Measurements from ENCODE around the gene EIF4G1. TPM values are rescaled to one million over a fixed set of nuclear protein-coding genes. Genes with fewer than 3 reads are reported as not detected.

The EIF4G1 gene
- total RNA-seq, 1 donor from 2014 or later: 192 TPM

GRCh38 chr3:184361932-184362667 lies 47.7 kb downstream of the EIF4G1 start:
- H3K4me1 ChIP-seq: peaks cover 5 to 15% of the 10 kb centered on the region in 2 donors
- peak; percentile 35 to 84 for DNase-seq (ENCODE audit: low spot score in 2 of 2)
- intact Hi-C loops (cut with DNase I): loop anchor here (1.0 to 10.0 kb wide), 6 partner anchors 27 to 413 kb away; partner anchors contain the start of genes ABCC5, ABCF3 and PSMD2

GRCh38 chr3:184362668-184363546 lies 48.5 kb downstream of the EIF4G1 start:
- Histone ChIP-seq H3K4me3 (peak overlapping the region; percentile 64 to 78), H3K4me1 (peaks cover 5 to 15% of the 10 kb centered on the region in 2 donors), H3K9me3 (no peaks in the 10 kb centered on the region), H3K36me3 (peaks cover 8 to 24% of the 10 kb centered on the region in 2 donors), H3K27ac (peak overlapping the region; percentile 99 to 100), H3K27me3 (no peaks in the 10 kb centered on the region)
- intact Hi-C loops (cut with DNase I): loop anchor here (1.0 to 10.0 kb wide), 4 partner anchors 48 to 412 kb away; partner anchors contain the start of genes ABCC5 and ABCF3
- TF ChIP-seq, protein P1, sequence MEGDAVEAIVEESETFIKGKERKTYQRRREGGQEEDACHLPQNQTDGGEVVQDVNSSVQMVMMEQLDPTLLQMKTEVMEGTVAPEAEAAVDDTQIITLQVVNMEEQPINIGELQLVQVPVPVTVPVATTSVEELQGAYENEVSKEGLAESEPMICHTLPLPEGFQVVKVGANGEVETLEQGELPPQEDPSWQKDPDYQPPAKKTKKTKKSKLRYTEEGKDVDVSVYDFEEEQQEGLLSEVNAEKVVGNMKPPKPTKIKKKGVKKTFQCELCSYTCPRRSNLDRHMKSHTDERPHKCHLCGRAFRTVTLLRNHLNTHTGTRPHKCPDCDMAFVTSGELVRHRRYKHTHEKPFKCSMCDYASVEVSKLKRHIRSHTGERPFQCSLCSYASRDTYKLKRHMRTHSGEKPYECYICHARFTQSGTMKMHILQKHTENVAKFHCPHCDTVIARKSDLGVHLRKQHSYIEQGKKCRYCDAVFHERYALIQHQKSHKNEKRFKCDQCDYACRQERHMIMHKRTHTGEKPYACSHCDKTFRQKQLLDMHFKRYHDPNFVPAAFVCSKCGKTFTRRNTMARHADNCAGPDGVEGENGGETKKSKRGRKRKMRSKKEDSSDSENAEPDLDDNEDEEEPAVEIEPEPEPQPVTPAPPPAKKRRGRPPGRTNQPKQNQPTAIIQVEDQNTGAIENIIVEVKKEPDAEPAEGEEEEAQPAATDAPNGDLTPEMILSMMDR (IDR thresholded peaks at IDR 0.05): peak in 2 of 3 experiments; percentile 56 to 68
- peak; percentile 79 to 98 for DNase-seq (ENCODE audit: low spot score in 2 of 2)

More at GRCh38 chr3:184361932-184362667, 47.7 kb downstream of the EIF4G1 start:
- Histone ChIP-seq H3K36me3 (peaks cover 8 to 25% of the 10 kb centered on the region in 2 donors), H3K27ac (peak overlapping the region; percentile 99 to 100), H3K4me3 (peak overlapping the region; percentile 64 to 78), H3K9me3 (no peaks in the 10 kb centered on the region), H3K27me3 (no peaks in the 10 kb centered on the region)
- TF ChIP-seq, protein P1 (IDR thresholded peaks at IDR 0.05): no peak

- H3K27ac ChIP-seq: no peak overlapping the region
- intact Hi-C loops (cut with DNase I): loop anchor here (5.0 to 10.0 kb wide), 2 partner anchors 346 to 408 kb away; partner anchors contain the start of gene MAGEF1
- H3K27me3 ChIP-seq: no peaks in the 10 kb centered on the region
- H3K9me3 ChIP-seq: no peaks in the 10 kb centered on the region
- H3K4me3 ChIP-seq: no peak overlapping the region
- TF ChIP-seq, protein P1 (IDR thresholded peaks at IDR 0.05): no peak
- no peak for DNase-seq (ENCODE audit: low spot score in 2 of 2)
- peaks cover 19 to 28% of the 10 kb centered on the region in 2 donors for H3K4me1 ChIP-seq
- H3K36me3 ChIP-seq: peaks cover 8 to 29% of the 10 kb centered on the region in 2 donors
Observed at GRCh38 chr3:184366619-184367289, 52.3 kb downstream of the EIF4G1 start.

DNA sequence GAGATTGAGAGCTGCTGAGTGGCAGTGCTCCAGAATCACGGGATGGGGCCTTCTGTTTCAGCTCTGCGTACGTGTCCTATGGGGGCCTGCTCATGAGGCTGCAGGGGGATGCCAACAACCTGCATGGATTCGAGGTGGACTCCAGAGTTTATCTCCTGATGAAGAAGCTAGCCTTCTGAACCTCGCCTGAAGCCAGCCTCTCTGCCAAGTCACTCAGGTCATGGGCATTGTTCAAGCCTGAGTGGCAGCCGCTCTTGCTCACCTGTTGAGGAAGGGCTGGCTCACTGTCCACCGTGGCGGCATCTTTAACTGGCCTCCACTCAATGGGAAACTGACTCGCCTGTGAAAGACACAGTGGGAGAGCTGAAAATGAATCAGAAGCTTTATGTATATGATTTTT lies 53.7 kb downstream of the EIF4G1 start:
- Histone ChIP-seq H3K27ac (peak overlapping the region; percentile 75 to 80), H3K4me3 (no peak overlapping the region), H3K4me1 (peaks cover 19 to 28% of the 10 kb centered on the region in 2 donors), H3K36me3 (peaks cover 8 to 29% of the 10 kb centered on the region in 2 donors), H3K9me3 (no peaks in the 10 kb centered on the region), H3K27me3 (no peaks in the 10 kb centered on the region)
- no peak for DNase-seq (ENCODE audit: low spot score in 2 of 2)
- intact Hi-C loops (cut with DNase I): loop anchor here (5.0 to 10.0 kb wide), 2 partner anchors 344 to 407 kb away; partner anchors contain the start of gene MAGEF1
- TF ChIP-seq, protein P1 (IDR thresholded peaks at IDR 0.05): no peak
